Limb (tissue), 2 donors: ENCODE data around the gene RSRC1.

Source experiments
- DNase-seq, 2 donors: peaks; one replicate each; pipeline ENCODE4 v3.0.0-alpha.2; 2016; ENCODE audit errors: extremely low spot score in 2 of 2

Gene RSRC1

GRCh38 chr3:158572766-158573060 is 462.8 kb downstream of the RSRC1 start:
- DNase-seq: no peak

DNA sequence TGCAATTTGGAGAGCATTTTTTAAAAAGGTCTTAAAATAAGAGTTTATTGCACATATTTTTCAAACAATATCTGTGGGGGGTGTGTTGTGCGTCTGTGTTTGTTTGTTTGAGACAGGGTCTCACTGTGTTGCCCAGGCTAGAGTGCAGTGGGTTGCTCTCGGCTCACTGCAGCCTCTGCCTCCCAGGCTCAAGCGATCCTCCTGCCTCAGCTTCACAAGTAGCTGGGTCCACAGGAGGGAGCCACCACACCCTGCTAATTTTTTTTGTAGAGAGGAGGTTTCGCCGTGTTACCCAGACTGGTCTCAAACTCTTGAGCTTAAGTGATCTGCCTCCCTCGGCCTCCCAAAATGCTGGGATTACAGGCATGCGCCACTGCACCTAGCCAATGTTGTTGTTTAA is 463.8 kb downstream of the RSRC1 start:
- DNase-seq: no peak

GRCh38 chr3:158574646-158575045 is 464.8 kb downstream of the RSRC1 start:
- DNase-seq: no peak

GRCh38 chr3:158590223-158590622 is 480.3 kb downstream of the RSRC1 start:
- DNase-seq: no peak
